Rectal smooth muscle tissue (tissue), 1 donor: ENCODE data around the gene RNF43.

ENCODE experiments used
- H3K27ac ChIP-seq: one replicate; pipeline ENCODE4 v1.7.0; 2013; ENCODE audit warnings: low read depth, low read length, inconsistent platforms
- H3K27me3 ChIP-seq: one replicate; pipeline ENCODE4 v1.7.0; 2013; ENCODE audit warnings: low read length; ENCODE audit not compliant: control insufficient read depth, insufficient read depth
- H3K36me3 ChIP-seq: one replicate; pipeline ENCODE4 v1.7.0; 2013; ENCODE audit warnings: low read length; ENCODE audit not compliant: control insufficient read depth, insufficient read depth
- H3K4me1 ChIP-seq: one replicate; pipeline ENCODE4 v1.7.0; 2013; ENCODE audit warnings: low read length; ENCODE audit not compliant: control insufficient read depth, insufficient read depth
- H3K4me3 ChIP-seq: one replicate; pipeline ENCODE4 v1.7.0; 2013; ENCODE audit warnings: low read length
- H3K9ac ChIP-seq: one replicate; pipeline ENCODE4 v1.7.0; 2013; ENCODE audit warnings: low read length

Gene RNF43

GRCh38 chr17:58417300-58418092, at the start of gene RNF43:
Gene RNF43, minus strand, starts transcription at chr17:58417534. Its CDS starts 1,957 bp downstream, at chr17:58415577.
- Histone ChIP-seq H3K4me3 (peak within 1 kb of the TSS; percentile 65), H3K9ac (peak within 1 kb of the TSS; percentile 53), H3K27ac (peak within 1 kb of the TSS; percentile 49), H3K27me3 (no peaks in the 10 kb centered on the region), H3K4me1 (peaks cover 3% of the 10 kb centered on the region), H3K36me3 (no peaks in the 10 kb centered on the region)

- Histone ChIP-seq H3K4me1 (no peaks in the 10 kb centered on the region), H3K36me3 (no peaks in the 10 kb centered on the region), H3K27ac (no peak overlapping the region), H3K27me3 (no peaks in the 10 kb centered on the region), H3K4me3 (no peak overlapping the region), H3K9ac (no peak overlapping the region)
Observed at GRCh38 chr17:58455491-58455890, 38.2 kb upstream of the RNF43 start.

- Histone ChIP-seq H3K27ac (no peak overlapping the region), H3K36me3 (no peaks in the 10 kb centered on the region), H3K4me3 (no peak overlapping the region), H3K4me1 (no peaks in the 10 kb centered on the region), H3K9ac (no peak overlapping the region), H3K27me3 (no peaks in the 10 kb centered on the region)
Observed at GRCh38 chr17:58452738-58453137, 35.4 kb upstream of the RNF43 start.

GRCh38 chr17:58447039-58447975, 30.0 kb upstream of the RNF43 start:
- H3K36me3 ChIP-seq, result no peaks in the 10 kb centered on the region
- no peaks in the 10 kb centered on the region for H3K4me1 ChIP-seq
- no peak overlapping the region for H3K9ac ChIP-seq
- no peak overlapping the region for H3K4me3 ChIP-seq
- no peak overlapping the region for H3K27ac ChIP-seq
- H3K27me3 ChIP-seq, result no peaks in the 10 kb centered on the region

GRCh38 chr17:58446086-58446485, 28.8 kb upstream of the RNF43 start:
- Histone ChIP-seq H3K27me3 (no peaks in the 10 kb centered on the region), H3K27ac (no peak overlapping the region), H3K36me3 (no peaks in the 10 kb centered on the region), H3K9ac (no peak overlapping the region), H3K4me3 (no peak overlapping the region), H3K4me1 (no peaks in the 10 kb centered on the region)

- Histone ChIP-seq H3K27ac (no peak overlapping the region), H3K27me3 (no peaks in the 10 kb centered on the region), H3K4me3 (no peak overlapping the region), H3K9ac (no peak overlapping the region), H3K36me3 (no peaks in the 10 kb centered on the region), H3K4me1 (no peaks in the 10 kb centered on the region)
Observed at GRCh38 chr17:58436805-58437239, 19.5 kb upstream of the RNF43 start.

GRCh38 chr17:58436245-58436644, 18.9 kb upstream of the RNF43 start:
- H3K4me3 ChIP-seq, result no peak overlapping the region
- no peaks in the 10 kb centered on the region for H3K36me3 ChIP-seq
- no peak overlapping the region for H3K27ac ChIP-seq
- no peaks in the 10 kb centered on the region for H3K4me1 ChIP-seq
- no peaks in the 10 kb centered on the region for H3K27me3 ChIP-seq
- no peak overlapping the region for H3K9ac ChIP-seq

GRCh38 chr17:58432806-58433573, 15.7 kb upstream of the RNF43 start:
- Histone ChIP-seq H3K27ac (no peak overlapping the region), H3K4me1 (no peaks in the 10 kb centered on the region), H3K9ac (no peak overlapping the region), H3K4me3 (no peak overlapping the region), H3K36me3 (no peaks in the 10 kb centered on the region), H3K27me3 (no peaks in the 10 kb centered on the region)

GRCh38 chr17:58427807-58428206, 10.5 kb upstream of the RNF43 start:
- no peak overlapping the region for H3K4me3 ChIP-seq
- no peak overlapping the region for H3K9ac ChIP-seq
- H3K27me3 ChIP-seq, result no peaks in the 10 kb centered on the region
- no peak overlapping the region for H3K27ac ChIP-seq
- no peaks in the 10 kb centered on the region for H3K36me3 ChIP-seq
- H3K4me1 ChIP-seq, result no peaks in the 10 kb centered on the region

- no peaks in the 10 kb centered on the region for H3K36me3 ChIP-seq
- H3K9ac ChIP-seq, result no peak overlapping the region
- H3K27me3 ChIP-seq, result no peaks in the 10 kb centered on the region
- peaks cover 3% of the 10 kb centered on the region for H3K4me1 ChIP-seq
- H3K27ac ChIP-seq, result no peak overlapping the region
- H3K4me3 ChIP-seq, result no peak overlapping the region
Observed at GRCh38 chr17:58421711-58422110, 4.4 kb upstream of the RNF43 start.

GRCh38 chr17:58420827-58421226, 3.5 kb upstream of the RNF43 start:
- Histone ChIP-seq H3K4me3 (no peak overlapping the region), H3K27me3 (no peaks in the 10 kb centered on the region), H3K36me3 (no peaks in the 10 kb centered on the region), H3K27ac (no peak overlapping the region), H3K4me1 (peaks cover 3% of the 10 kb centered on the region), H3K9ac (no peak overlapping the region)

GRCh38 chr17:58416937-58417299, 416 bp downstream of the RNF43 start:
- Histone ChIP-seq H3K27ac (peak overlapping the region; percentile 49), H3K27me3 (no peaks in the 10 kb centered on the region), H3K4me3 (peak overlapping the region; percentile 65), H3K9ac (peak overlapping the region; percentile 53), H3K4me1 (peaks cover 3% of the 10 kb centered on the region), H3K36me3 (no peaks in the 10 kb centered on the region)
